GM21367 (cell line): ENCODE measurements around the gene SAMD10.
"Not testable (repeated sequence)": the region's sequence is repeated elsewhere in the genome, so short reads cannot be mapped to it uniquely, and the experiment has no call there.

Experiments
- ATAC-seq: cut with Tn5 transposase; IDR thresholded peaks from one replicate; pipeline ENCODE4 v1.9.1; 2021; ENCODE audit not compliant: unreplicated experiment

SAMD10 gene

DNA sequence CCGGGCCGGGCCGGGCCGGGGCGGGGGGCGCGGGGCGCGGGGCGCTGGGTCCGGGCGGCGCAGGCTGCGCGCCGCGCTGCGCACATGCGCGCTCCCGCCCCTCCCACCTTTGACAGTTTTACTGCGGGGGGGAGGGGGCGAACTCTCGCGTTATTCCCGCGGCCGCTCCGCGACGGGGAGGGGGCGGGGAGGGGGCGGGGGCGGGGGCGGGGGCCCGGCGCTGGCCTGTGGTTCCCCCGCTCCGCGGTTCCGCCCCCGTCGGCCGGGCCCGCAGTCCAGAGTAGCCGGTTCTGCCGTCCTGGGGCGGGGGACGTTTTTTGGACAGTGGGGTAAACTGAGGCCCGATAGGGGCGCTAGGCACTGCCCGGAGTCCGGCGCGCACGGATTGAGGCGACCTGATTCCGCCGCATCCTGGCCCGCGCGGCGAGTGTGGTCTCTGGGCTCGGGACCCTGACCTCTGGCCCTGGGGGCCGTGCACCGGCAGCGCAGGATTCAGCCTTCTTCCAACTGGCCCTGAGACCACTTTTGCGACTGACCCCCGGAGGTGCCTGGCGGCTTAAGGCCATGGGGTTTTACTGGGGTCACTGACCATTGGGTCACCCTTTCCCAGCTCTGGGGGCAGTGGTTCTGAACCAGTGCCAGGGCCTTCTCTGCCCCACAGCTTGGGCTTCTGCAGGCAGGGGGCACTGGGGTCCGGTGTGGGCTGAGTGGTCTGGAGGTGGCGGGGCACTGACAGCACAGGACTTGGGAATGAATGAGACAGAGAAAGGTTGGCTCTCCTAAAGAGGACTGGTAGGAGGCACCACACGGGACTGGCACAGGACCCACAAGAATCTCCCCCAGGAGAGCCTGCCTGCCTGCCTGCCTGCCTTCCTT lies 9.4 kb downstream of the SAMD10 start, which contains the start of gene ZNF512B:
Gene ZNF512B, minus strand, starts transcription at position 93 of the 876 bp plus-strand sequence. CDS start 1,980 bp downstream, outside the sequence.
- no peak for ATAC-seq

GRCh38 chr20:63968928-63969760 lies 10.3 kb downstream of the SAMD10 start:
- no peak for ATAC-seq

DNA sequence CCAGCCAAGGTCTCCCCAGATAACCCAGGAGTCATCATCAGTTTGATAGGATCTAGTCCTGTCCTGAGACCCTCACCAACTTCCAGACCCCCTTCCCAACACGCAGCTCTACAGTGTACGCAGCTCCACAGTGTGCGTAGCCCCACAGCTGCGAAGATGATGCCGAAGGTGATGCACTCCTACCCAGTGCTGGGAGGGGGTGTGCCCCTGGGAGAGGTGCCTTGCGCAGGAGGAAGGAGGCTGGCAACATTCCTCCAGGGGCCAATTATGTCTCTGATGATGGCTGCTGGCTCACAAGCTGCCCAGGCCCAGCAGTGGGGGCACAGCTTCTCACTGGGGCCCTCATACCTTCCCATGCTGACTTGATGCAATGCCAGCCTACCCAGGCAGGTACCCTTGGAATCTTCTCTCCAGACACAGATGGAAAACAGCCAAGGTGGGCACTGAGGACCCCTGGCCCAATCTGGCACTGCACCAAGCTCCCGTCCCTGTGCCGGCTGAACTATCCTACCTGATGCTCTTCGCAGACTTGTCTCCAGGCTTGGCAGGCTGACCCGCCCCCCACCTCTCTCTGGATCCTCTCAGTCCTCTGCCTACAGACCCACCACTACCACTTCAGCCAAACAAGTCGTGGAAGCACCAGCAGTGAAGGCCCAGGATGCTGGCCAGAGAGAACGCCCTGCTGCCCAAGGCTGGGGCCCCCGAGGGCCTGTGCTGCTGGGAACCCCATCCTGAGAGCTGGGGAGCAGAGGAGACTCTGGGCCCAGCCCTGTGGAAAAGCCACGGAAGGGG lies 11.1 kb downstream of the SAMD10 start:
- no peak for ATAC-seq

DNA sequence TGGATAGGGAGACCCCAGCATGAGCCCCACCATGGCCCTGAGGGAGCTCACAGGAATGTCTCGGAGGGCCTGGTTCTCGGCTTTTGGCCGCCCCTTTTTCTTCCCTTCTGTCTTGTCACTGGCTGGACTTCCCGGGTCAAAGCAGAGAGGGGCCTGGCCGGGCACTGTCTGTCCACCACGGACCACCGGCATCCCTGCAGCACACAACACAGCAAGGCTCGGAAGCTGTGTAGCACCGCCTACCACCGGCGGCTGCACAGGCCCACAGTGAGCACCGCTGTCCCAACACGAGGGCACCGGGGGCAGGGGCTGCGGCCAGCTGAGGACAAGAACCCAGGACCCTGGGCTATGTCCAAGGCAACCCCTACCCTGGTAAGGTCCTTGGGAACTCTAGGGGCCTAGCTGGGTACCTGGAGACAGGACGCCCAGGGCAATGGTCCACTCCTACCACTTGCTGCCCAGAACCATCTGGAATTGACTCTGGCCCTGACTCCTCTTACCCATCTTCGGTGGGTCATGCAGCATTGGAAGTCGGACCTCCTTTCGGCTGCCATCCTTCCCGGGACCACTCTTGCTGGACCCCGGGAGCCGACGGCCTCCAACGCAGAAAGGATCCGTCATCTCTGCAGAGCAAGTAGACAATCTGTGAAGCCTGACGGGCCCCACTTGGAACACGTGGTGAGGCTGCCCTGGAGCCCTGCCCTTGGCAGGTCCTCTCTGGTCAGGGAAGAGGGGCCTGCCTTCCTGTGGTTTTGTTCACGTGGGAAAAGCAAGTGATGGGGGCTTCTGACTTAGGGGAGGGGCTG lies 11.9 kb downstream of the SAMD10 start:
- no peak for ATAC-seq

DNA sequence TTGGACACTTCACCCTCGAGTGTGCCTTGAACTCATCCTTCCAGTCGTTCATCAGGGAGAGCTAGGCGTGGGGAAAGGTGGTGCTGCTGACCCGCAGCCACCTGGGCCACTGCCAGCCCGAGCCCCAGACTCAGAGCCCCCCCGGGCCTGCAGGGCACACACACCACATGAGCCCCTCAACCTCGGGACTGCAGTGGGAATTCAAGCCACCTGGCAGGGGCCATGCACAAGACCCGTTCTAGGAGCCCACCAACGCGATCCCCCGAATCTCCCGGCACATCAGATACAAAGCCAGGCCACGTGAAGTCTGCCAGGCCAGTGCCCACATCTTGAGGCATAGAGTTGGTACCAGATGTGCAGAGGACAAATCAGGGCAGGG lies 12.5 kb downstream of the SAMD10 start:
- no peak for ATAC-seq

GRCh38 chr20:63966172-63966943 lies 13.1 kb downstream of the SAMD10 start:
- ATAC-seq, result no peak

GRCh38 chr20:63964412-63964811 lies 15.0 kb downstream of the SAMD10 start:
- no peak for ATAC-seq

- no peak for ATAC-seq
Measured at GRCh38 chr20:63963784-63964301, 15.6 kb downstream of the SAMD10 start.

DNA sequence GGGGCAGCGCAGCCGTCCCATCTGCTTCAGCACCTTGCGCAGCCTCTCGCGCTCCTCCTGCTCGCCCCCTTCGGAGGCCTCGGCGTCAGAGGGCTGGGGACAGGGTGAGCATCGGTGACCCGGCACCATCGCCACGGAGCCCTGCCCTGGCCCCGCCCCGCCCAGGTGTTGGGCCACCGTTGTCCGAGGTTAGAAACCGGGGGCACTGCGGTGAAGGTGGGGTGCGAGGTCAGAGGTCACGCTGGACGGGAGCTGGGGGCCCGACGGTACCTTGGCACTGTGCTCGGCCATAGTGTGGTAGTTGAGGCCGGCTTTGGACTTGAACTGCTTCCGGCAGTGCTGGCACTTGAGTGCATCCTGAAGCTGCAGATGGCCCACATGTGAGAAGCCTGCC lies 16.1 kb downstream of the SAMD10 start:
- ATAC-seq, result no peak

- no peak for ATAC-seq
Measured at GRCh38 chr20:63962426-63963347, 16.8 kb downstream of the SAMD10 start.

DNA sequence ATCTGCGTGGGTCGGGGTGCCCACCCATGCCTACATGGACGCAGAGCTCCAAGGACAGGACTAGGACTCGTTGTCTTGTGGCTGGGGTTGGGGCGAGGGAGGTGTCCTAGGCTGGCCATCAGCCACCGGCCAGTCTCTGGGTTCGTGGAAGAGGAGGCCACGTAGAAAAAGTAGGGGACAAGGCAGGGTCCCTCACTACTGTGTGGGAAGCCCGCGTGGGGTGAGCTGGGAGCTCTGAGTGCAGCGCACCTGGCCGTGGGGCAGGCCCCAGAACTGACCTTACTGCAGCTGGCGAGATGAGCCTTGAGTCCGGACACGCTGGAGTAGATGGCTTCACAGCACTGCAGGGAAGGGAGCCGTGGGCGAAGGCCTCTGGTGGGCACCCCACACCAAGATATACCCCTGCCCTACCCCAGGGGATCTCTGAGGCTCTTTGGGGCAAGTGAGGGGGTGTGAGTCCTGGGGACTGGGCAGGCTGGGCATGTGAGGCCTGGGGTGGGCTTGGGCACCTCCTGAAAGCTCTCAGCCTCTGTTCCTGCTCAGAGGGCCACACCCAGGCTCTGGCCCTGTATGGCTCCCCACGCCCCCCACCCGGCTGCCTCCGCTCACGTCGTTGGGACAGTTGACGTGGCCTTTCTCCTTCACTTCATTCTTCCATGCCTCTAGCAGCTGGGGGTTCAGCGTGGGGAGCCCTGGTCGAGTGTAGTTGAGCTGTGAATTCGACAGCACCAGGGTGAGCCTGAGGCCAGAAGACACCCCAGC lies 17.6 kb downstream of the SAMD10 start:
- no peak for ATAC-seq

DNA sequence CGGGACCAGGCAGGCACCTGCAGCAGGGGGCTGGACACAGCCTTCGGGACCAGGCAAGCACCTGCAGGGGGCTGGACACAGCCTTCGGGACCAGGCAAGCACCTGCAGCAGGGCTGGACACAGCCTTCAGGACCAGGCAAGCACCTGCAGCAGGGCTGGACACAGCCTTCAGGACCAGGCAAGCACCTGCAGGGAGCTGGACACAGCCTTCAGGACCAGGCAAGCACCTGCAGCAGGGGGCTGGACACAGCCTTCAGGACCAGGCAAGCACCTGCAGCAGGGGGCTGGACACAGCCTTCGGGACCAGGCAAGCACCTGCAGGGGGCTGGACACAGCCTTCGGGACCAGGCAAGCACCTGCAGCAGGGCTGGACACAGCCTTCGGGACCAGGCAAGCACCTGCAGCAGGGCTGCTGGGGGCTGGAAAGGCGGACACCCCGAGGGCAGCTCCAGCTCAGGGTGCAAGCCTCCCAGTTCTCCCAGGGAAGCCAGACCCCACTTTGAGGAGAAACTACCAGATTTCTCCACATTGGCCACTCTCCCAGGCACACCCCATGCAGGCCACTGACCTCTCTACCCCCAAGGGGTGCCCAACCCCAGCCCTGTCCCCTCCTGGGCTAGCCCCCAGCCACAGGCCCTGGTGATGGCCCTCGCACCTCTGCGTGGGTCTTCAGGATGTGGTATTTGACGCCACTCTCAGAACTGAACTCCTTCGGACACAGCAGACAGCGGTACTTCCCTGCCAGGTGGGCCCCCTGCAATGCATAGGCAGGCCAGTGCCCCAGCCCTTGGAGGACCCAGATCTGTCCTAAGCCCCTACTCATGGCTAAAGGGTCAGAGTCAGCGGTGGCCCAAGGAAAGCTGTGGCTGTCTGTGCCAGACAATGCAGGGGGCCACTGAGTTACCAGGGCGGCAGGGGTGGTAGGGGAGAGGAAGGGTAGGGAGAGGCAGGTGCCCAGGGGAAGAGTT lies 18.5 kb downstream of the SAMD10 start:
- ATAC-seq, result not testable (repeated sequence)

GRCh38 chr20:63959699-63960075 lies 19.8 kb downstream of the SAMD10 start:
- ATAC-seq, result no peak

GRCh38 chr20:63958964-63959698 lies 20.3 kb downstream of the SAMD10 start:
- no peak for ATAC-seq

GRCh38 chr20:63958471-63958870 lies 21.0 kb downstream of the SAMD10 start:
- ATAC-seq, result no peak
